SJCRH30 (cell line): ENCODE data around the gene STUM. TPM values are rescaled to one million over a fixed set of nuclear protein-coding genes. Genes with fewer than 3 reads are reported as not detected.

Experiments
- DNase-seq, 2 experiments: peaks; one replicate each; pipeline ENCODE4 v3.0.0-alpha.2; 2015 to 2020
- H3K27ac ChIP-seq: fragments of 250-450 bp; sonication (Bioruptor Pico); 2 replicates; pipeline ENCODE4 v1.5.1; 2020; ENCODE audit warnings: mild to moderate bottlenecking, moderate library complexity
- H3K27me3 ChIP-seq: fragments of 250-450 bp; sonication (Bioruptor Pico); 2 replicates; pipeline ENCODE4 v1.5.1; 2020; ENCODE audit warnings: mild to moderate bottlenecking, moderate library complexity
- H3K36me3 ChIP-seq: fragments of 250-450 bp; sonication (Bioruptor Pico); 2 replicates; pipeline ENCODE4 v1.5.1; 2020; ENCODE audit warnings: mild to moderate bottlenecking, moderate library complexity
- H3K4me1 ChIP-seq: fragments of 250-450 bp; sonication (Bioruptor Pico); 2 replicates; pipeline ENCODE4 v1.5.1; 2020; ENCODE audit warnings: mild to moderate bottlenecking, moderate library complexity
- H3K4me3 ChIP-seq: fragments of 250-450 bp; sonication (Bioruptor Pico); 2 replicates; pipeline ENCODE4 v1.5.1; 2020; ENCODE audit warnings: mild to moderate bottlenecking, moderate library complexity
- H3K9me3 ChIP-seq: fragments of 250-450 bp; sonication (Bioruptor Pico); replicated peaks from 2 replicates; pipeline ENCODE4 v1.5.1; 2020; ENCODE audit warnings: mild to moderate bottlenecking, moderate library complexity
- total RNA-seq: library from RNA; depleted of rRNA; stranded (reverse); fragments of >200 nt; shearing (Covaris generic); gene quantifications from 2 replicates; pipeline ENCODE4 v1.2.3, GENCODE V29; 2014

Gene STUM
- total RNA-seq, 1 experiment from 2014 or later = 0.75 TPM

DNA sequence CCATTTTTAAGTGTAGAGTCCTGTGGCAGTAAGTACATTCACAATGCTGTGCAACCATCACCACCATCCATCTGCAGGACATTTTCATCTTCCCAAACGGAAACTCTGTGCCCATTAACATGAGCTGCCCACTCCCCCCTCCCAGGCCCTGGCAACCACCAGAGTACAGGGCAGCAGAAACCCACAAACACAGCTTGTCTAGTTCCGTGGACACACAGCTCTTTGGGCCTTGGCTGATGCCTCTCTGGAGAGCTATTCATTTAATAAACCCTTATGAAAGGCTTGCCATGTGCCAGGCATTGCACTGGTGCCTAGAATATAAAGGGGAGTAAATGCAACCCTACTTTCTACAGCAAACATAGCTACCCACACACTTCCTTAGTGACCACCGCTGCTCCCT, 28.0 kb downstream of the STUM start:
- Histone ChIP-seq H3K4me3 (no peak overlapping the region), H3K9me3 (no peaks in the 10 kb centered on the region), H3K36me3 (no peaks in the 10 kb centered on the region), H3K27ac (no peak overlapping the region), H3K4me1 (0 out of 2 replicates have a peak, but pooled peaks cover 3% of the 10 kb centered on the region), H3K27me3 (no peaks in the 10 kb centered on the region)
- DNase-seq = no peak

DNA sequence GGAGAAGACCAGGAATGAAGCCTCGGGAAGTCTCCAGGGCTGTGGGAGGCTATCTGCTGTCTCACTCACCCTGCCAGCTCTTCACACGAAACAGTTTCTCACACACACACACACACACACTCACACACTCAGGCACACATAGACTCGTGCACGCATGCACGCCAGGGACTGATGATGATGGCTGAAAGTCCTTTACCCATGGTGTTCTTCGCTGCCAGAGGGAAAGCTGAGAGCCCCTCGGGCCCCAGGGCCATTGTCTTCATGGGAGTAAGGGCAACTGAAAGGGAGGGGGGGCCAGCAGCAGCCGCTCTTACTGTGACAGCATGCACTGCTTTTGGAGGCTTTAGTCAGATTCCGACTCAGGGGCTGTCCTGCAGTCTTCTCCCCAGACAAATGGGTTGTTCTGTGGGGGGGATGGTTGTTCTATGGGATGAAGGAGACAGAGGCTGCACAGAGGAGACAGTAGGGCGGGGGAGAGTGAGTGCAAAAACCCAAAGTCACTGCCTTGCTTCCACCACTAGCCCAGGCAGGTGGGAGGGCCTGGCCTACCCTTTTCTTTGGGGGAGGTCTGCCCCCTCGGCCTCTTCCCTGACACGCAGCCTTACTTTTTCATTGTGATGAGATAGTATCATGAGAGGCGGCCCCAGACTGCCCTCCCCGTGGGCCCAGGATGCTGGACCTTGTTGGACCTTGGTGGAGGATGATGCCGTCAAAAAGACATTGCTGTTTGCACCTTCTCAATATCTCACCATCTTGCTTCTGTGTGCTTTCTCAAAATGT, 29.0 kb downstream of the STUM start:
- H3K27me3 ChIP-seq = no peaks in the 10 kb centered on the region
- no peaks in the 10 kb centered on the region for H3K36me3 ChIP-seq
- no peak overlapping the region for H3K4me3 ChIP-seq
- no peaks in the 10 kb centered on the region for H3K4me1 ChIP-seq
- no peak for DNase-seq
- no peak overlapping the region for H3K27ac ChIP-seq
- no peaks in the 10 kb centered on the region for H3K9me3 ChIP-seq

- Histone ChIP-seq H3K27me3 (no peaks in the 10 kb centered on the region), H3K27ac (no peak overlapping the region), H3K4me3 (no peak overlapping the region), H3K36me3 (no peaks in the 10 kb centered on the region), H3K4me1 (no peaks in the 10 kb centered on the region), H3K9me3 (no peaks in the 10 kb centered on the region)
- no peak for DNase-seq
Measured at GRCh38 chr1:226578946-226579578, 30.5 kb downstream of the STUM start.

- H3K4me3 ChIP-seq = no peak overlapping the region
- no peaks in the 10 kb centered on the region for H3K27me3 ChIP-seq
- no peaks in the 10 kb centered on the region for H3K9me3 ChIP-seq
- H3K27ac ChIP-seq = no peak overlapping the region
- DNase-seq = no peak
- no peaks in the 10 kb centered on the region for H3K36me3 ChIP-seq
- no peaks in the 10 kb centered on the region for H3K4me1 ChIP-seq
Measured at GRCh38 chr1:226579781-226580323, 31.3 kb downstream of the STUM start.

GRCh38 chr1:226580625-226581270, 32.2 kb downstream of the STUM start:
- no peak overlapping the region for H3K27ac ChIP-seq
- H3K27me3 ChIP-seq = no peaks in the 10 kb centered on the region
- H3K9me3 ChIP-seq = no peaks in the 10 kb centered on the region
- no peak overlapping the region for H3K4me3 ChIP-seq
- H3K36me3 ChIP-seq = no peaks in the 10 kb centered on the region
- no peak for DNase-seq
- H3K4me1 ChIP-seq = no peaks in the 10 kb centered on the region

DNA sequence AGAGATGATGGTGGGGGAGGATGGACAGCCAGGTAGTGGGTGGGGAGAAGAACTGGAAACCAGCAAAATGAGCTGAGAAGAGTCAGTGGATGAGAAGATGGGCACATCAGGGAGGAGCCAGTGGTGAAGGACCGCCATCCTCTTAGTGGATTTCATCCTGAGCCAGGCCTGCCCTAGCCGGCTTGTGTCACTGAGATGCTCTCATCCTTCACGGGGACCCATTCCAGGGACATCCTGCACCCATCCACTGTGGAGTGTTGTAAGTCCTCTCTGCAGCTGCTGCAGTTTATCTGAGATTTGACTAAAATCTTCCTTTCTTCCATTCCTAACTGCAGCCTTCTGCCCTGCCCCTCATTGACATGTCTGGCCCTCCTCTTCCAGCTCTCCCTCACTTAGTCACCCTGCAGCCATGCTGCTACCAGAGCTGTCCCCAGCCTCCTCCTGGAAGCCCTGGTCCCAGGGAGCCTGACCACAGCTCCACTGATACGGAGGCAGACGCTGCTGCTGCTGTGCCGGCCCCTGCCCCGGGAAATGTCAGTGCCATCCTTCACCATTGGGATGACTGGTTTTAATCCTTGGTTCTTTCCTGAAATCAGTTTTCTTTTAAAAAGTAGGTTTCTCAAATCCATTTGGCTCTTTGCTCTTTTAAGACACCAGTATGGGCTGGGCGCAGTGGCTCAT, 33.2 kb downstream of the STUM start:
- Histone ChIP-seq H3K4me3 (no peak overlapping the region), H3K9me3 (no peaks in the 10 kb centered on the region), H3K27ac (no peak overlapping the region), H3K4me1 (no peaks in the 10 kb centered on the region), H3K27me3 (no peaks in the 10 kb centered on the region), H3K36me3 (no peaks in the 10 kb centered on the region)
- DNase-seq = no peak

GRCh38 chr1:226582966-226583365, 34.4 kb downstream of the STUM start:
- Histone ChIP-seq H3K9me3 (no peaks in the 10 kb centered on the region), H3K27ac (no peak overlapping the region), H3K27me3 (no peaks in the 10 kb centered on the region), H3K4me3 (no peak overlapping the region), H3K4me1 (no peaks in the 10 kb centered on the region), H3K36me3 (no peaks in the 10 kb centered on the region)
- no peak for DNase-seq

DNA sequence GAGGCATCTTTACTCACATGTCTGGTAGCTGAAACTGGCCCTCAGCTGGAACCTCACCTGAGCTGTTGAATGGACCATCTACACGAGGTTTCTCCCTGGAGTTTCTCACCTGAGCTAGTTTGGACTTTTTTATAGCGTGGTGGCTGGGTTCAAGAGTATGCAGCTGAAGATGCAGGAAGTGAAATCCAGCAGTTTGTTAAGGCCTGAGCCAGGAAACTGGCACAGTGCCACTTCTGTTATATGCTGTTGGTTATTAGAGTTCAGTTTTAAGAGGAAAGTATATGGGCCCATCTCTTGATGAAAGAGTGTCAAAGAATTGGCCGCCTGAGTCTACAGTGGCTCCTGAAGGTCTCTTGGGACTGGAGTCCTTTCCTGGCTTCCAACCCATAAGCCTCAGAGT, 35.6 kb downstream of the STUM start:
- Histone ChIP-seq H3K9me3 (no peaks in the 10 kb centered on the region), H3K4me3 (no peak overlapping the region), H3K4me1 (no peaks in the 10 kb centered on the region), H3K27me3 (no peaks in the 10 kb centered on the region), H3K27ac (no peak overlapping the region), H3K36me3 (no peaks in the 10 kb centered on the region)
- no peak for DNase-seq

- Histone ChIP-seq H3K27ac (no peak overlapping the region), H3K27me3 (no peaks in the 10 kb centered on the region), H3K4me3 (no peak overlapping the region), H3K9me3 (no peaks in the 10 kb centered on the region), H3K4me1 (no peaks in the 10 kb centered on the region), H3K36me3 (no peaks in the 10 kb centered on the region)
- DNase-seq = no peak
Measured at GRCh38 chr1:226586116-226586515, 37.6 kb downstream of the STUM start.

DNA sequence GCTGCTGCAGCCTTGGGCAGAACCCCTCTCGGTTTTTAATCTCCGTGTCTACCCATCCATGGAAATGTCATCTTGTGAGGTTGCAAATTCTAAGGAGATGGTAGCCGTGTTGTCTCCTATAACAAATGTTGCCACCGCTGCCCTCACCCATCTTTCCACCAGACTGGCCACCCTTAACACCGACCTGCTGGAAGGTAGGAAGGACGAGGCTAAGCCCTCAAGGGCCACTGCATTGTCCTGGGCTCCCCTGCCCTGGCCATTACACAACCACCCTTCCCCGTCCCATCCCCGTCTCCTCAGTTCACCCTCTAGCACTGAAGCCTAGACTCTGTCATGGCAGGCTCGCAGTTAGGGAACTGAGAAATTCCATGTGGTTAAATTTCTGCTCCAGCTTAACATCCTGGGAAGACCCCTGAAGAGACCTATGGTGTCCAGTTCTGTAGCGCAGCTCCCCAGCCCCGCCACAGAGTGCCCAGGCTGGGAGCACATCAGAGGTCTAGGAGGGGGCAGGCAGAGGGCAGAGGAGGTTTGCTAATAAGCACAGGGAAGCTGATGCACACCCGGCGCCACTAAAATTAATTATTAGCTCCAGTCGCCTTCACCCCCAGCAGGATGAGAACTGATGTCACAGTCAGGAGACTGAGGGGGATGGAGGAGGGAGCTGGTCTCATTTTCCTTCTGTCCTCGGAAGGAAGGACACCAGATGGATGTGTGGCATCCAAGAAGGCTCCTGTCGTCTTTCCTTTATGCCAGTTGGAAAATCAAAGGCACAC, 38.3 kb downstream of the STUM start:
- Histone ChIP-seq H3K36me3 (no peaks in the 10 kb centered on the region), H3K9me3 (no peaks in the 10 kb centered on the region), H3K4me1 (no peaks in the 10 kb centered on the region), H3K4me3 (no peak overlapping the region), H3K27me3 (no peaks in the 10 kb centered on the region), H3K27ac (no peak overlapping the region)
- DNase-seq = no peak

DNA sequence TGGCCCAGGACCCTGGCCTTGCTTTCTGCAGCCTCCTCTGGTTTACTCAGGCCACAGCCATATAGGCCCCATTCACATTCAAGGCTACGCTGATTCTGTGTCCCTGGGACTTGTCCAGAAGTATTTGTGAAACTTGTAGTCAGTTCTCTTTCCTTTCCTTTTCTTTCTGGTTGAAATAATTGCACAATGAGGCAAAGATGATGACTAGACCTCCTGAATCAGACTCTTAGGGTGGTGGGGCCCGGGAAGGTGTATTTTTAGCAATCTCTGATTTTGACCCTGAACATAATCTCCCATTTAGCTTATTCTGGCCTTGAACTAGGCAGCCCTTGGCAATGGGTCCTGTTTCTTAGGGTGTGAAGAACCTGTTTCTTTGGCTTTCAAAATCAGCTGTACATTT, 39.9 kb downstream of the STUM start:
- Histone ChIP-seq H3K4me1 (no peaks in the 10 kb centered on the region), H3K9me3 (no peaks in the 10 kb centered on the region), H3K27ac (no peak overlapping the region), H3K36me3 (no peaks in the 10 kb centered on the region), H3K27me3 (no peaks in the 10 kb centered on the region), H3K4me3 (no peak overlapping the region)
- DNase-seq = no peak

DNA sequence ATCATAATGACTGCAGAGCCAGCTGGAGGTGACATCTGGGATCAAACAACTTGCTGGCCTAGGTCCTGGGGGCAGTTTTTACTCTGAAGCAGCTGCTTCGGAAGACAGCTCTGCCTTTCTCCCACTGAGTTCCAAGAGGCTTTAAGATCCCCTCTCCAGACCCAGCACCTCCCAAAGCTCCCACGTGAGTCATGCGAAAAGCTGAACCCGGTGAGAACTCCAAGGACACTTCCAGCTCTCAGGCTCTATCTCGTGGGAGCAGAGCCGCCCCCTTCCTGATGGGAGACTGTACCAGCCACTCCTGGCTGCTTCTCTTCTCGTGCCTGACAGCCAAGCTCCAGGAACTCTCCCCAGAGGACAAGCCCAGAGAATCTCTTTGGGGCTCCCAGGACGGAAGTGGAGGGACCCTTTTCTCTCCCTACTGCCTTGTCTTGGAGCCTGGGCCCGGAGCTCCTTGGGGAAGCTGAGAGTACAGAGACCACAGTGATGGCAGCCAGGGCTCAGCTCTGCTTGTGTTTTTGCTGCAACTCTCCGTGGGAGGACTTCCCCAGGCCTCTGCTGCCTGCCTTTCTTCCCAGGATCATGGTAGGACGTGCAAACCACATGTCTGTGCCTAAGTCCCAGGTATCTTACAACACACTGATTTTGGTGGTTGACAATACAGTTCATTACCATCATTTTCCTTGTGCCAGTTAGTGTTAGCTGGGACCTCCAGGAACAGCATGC, 40.6 kb downstream of the STUM start:
- Histone ChIP-seq H3K4me1 (no peaks in the 10 kb centered on the region), H3K27ac (no peak overlapping the region), H3K27me3 (no peaks in the 10 kb centered on the region), H3K36me3 (no peaks in the 10 kb centered on the region), H3K4me3 (no peak overlapping the region), H3K9me3 (no peaks in the 10 kb centered on the region)
- DNase-seq = no peak

- Histone ChIP-seq H3K4me1 (no peaks in the 10 kb centered on the region), H3K36me3 (no peaks in the 10 kb centered on the region), H3K4me3 (no peak overlapping the region), H3K27ac (no peak overlapping the region), H3K27me3 (no peaks in the 10 kb centered on the region), H3K9me3 (no peaks in the 10 kb centered on the region)
- DNase-seq = peak; percentile 21 to 44
Measured at GRCh38 chr1:226590614-226591013, 42.0 kb downstream of the STUM start.

DNA sequence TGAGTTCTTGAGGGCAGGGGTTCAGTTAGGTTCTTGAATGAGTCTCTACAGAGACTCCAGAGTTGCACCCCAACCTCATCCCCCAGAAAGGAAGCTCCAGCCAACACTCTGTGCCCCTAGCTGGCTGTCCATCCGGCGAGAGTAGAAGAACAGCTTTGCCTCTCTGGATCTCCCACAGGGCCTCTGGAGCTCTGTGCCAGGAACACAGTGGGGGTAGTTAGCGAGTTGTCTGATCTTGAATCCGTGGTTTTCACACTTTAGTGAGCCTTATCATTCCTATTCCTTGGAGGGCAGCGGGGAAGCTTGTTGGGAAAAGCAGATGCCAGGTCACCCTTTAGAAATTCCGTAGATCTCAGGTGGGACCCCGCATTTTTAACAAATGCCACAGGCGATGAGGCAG, 45.0 kb downstream of the STUM start:
- H3K4me3 ChIP-seq = no peak overlapping the region
- H3K27me3 ChIP-seq = no peaks in the 10 kb centered on the region
- 0 out of 2 replicates have a peak, but pooled peaks cover 3% of the 10 kb centered on the region for H3K9me3 ChIP-seq
- H3K27ac ChIP-seq = no peak overlapping the region
- no peak for DNase-seq
- no peaks in the 10 kb centered on the region for H3K4me1 ChIP-seq
- no peaks in the 10 kb centered on the region for H3K36me3 ChIP-seq
